ENCODE measurements around the gene TPH2.

TPH2 gene

DNA sequence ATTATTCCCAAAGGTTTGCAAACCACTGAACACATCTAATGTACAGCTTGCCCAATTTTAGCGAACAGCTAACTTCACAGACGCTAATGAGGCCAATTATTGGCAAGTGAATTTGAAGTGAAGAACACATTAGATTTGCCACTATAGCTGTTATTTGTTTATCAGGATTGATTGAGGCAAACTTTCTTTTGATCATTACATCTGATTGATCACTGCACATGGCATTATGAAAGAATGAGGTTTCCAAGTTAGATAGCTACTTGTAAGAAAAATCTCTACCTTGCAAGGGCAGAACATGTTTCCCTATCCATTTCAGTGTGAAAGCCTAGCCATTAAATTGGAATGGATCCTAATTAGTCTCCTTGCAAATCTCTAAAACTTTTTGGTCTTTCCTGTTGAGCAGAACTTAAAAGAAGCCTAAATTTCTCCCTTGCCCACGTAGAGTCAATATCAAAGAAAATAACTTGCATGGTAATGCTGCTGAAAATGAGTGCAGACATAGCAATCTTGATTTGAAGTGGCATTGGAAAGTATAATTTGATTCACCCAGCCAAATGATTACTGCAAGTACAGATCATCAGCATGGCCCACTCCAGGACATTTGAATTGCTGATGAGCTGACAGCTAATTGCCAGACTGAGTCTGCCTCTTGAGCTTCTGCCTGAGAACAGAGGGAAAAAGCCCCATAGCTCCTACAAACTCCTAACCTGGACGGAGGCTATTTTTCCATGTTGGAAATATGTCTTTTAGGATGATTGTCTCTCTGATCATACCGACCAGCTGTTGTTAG lies 98.6 kb downstream of the TPH2 start:
- DNase-seq: no peak

DNA sequence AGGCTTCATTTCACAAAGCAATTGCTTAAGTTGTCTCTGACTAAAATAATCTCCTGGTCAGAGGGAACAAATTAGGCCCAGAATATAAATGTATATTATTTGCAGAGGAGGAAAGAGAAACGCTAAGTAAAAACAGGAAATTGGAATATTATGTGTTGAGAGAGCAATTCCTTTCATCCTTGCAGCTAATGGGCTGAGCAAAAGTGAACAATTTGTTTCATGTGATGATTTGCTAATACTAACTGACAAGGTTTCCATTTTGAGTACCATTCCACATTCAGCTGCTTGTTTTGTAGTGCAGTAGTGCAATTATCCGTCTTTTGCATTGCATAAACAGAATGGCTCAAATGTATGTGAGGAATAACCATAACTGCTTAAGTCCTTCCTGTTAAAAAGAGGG lies 103.2 kb downstream of the TPH2 start:
- no peak for DNase-seq

DNA sequence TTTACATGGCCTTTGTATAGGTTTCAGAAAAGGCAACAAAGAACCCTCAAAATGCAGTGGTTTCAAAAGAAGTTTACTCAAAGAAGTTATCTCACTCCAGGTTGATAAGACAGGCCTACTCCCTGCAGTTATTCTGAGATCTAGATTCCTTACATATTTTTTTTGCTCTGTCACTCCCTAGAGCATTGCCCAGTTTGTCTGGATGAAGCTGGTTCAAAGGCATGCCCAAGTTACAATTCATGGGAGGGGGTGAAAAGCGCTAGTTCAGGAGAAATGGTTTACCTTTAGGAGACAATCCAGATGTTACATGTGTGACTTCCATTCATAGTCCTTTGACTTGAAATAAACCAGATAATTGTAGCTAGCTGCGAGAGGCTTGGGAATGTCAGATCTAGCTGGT lies 115.0 kb downstream of the TPH2 start:
- no peak for DNase-seq

DNA sequence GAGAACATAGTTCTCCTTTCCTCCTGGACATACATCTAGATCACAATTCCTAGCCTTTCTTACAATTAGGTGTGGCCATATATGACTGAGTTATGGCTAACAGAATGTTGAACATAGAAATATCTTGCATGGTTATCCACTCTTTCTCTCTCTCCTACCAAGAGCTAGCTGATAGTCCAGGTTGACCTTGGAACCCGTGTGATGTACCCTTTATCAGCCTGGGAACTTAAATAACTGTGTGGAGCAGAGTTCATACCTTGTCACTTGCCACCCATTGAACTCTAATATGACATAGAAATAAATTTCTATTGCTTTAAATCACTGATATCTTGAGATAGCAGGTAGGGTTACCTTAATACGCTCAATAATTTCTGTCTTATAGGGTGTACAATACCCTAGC lies 115.9 kb downstream of the TPH2 start:
- no peak for DNase-seq

DNA sequence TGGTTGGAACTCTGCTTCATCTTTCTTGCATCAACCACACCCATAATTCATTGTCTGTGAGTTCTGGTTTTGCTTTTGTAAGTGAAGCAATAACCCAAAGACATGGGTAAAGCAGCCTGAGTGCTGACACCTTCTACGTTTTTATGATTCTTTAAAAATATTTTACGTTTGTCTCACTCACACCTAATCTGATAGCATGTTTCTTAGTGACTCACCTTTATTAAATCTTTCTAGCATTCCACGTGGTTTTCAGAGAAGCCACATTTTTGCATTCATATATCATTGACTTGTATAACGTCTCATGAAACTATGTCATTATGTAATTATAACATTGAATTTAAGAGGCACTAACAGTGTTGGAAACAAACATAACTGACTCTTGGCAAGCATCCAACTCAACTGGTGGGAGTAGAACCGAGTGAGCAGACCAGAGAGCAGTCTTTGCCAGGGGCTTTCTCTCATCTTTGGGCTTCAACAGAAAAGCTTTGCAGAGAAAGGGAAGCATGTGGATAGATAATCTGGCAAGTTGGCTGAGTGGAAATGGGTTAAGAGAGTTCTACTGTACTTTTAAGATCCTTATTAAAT lies 118.8 kb downstream of the TPH2 start:
- no peak for DNase-seq

DNA sequence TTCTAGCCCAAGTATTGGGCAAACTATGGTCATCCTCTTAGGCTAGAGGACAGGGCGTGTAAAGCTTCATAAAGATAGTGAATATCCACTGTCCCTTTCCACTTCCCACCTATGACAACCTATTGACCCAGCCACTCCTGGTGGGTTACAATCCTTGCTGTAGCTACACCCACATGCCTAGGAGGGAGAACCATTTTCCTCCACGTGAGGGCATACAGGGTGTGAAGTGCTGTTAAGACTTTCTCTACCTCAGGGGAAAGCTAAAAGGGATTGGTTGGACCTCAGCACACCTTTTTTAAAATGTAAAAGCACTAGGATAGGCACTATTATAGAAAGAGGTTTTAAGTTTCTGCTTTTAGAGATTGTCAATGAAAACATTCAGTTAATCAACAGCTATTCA lies 124.4 kb downstream of the TPH2 start:
- DNase-seq: no peak

DNA sequence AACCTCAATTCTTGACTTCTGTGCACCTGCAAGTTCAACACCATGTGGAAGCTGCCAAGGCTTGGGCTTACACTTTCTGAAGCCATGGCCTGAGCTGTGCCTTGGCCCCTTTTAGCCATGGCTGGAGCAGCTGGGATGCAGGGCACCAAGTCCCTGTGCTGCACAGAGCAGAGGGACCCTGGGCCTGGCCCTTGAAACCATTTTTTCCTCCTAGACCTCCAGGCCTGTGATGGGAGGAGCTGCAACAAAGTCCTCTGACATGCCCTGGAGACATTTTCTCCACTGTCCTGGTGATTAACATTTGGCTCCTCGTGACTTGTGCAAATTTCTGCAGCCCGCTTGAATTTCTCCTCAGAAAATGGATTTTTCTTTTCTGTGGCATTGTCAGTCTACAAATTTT lies 132.4 kb downstream of the TPH2 start:
- DNase-seq: no peak

DNA sequence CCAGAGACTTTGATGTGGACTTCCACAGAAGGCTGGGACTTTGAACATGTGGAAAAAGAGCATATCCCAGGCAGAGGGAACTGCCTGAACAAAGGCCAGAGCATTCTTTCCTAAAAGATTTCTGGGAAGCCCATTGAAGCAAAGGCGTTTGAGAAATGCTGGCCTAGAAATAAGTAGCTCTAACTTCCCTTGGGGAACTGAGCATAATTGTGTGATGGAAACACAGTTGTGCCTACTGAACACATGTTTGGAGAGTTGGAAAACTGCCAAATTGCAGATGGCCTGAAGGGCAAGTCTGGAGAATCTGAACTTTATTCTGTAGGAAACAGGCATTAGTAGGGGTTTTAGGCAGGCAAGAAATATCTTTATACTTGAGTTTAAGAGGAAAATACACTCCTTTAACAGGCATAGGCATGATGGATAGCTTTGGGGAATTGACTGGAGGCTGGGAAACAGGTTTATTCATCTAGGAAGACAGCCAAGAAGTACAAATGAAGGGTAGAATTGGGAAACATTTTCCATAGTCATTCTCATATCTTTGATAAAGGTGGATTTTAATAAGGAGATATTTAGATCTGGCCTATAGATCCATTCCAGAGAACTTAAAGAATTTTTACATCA lies 134.1 kb downstream of the TPH2 start:
- DNase-seq: no peak

DNA sequence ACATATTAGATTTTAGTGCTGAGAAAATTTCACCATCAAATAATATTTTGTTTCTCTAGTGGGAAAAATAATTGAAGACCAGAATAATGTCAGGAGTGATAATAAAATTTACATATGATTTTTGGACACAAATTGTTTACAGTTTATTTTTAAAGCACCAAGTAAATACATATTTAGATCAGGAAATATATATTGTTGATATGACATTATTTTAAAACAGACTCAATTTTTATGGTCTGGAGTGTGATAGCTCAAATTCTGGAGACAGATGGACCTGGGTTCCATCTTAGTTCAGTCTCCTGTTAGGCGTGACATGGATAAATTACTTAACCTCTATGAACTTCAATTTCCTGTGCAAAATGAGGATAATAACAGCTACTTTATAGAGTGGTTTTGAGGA lies 135.4 kb downstream of the TPH2 start:
- DNase-seq: no peak

DNA sequence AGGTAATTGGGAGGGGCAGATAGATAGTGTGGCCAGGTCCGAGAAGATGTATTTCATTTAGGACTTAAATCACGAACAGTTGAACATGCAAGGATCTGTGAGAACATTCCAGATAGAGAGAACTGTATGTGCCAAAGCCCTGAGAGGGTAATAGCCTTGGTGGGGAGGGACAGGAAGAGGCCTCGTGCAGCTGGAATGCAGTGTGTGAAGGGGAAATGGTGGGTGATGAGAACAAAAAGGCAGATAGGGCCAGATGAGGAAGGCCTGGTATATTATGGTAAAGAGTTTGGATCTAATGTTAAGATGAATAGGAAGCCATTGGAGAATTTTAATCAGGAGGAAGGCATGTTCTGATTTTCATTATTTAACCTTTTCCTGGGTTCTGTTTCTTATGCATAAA lies 136.3 kb downstream of the TPH2 start:
- no peak for DNase-seq

DNA sequence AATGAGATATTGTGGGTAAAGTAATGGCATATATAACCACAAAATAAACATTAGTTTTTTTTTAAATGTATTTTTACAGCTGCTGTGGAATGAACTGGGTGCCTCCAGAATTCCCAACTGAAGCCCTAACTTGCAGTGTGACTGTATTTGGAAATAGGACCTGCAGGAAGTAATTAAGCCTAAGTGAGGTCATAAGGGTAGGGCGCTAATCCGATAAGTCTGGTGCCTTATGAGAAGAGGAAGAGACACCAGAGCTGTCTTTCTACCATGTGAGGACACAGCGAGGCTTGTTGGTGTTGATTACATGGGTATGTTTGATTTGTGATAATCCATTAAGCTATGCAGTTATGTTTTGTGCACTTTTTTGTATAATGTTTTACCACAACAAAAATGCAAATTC lies 136.8 kb downstream of the TPH2 start:
- DNase-seq: no peak

DNA sequence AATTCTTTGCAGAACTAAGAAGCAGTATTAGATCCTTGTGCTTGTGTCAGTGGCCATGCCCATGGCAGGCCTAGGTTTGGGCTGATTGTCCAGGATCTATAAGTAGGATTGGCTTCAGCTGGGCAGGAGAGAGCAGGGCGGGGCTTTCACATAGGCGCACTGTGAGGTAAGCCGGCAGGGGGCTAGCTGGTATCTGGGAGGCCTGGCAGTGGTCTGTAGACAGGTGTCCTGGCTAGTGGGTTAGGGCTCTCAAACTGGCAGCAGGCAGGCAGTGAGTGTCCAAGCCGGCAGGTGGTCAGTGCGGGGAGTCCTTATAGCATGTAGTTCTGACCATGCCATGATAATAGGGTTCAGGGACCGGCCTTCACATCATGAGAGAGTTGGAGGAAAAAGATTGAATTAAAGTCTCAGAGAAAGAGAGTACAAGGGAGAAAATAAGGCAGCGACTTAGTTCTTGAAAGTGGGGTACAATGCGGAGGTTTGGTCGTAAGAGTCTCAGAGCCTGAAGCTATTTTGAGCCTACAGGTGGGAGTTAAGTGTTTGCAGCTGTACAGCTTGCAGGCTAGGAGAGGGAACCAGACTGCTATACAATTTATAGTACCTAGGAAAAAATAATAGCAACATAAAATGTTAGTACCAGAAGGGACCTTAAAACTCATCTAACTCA lies 137.4 kb downstream of the TPH2 start:
- no peak for DNase-seq

DNA sequence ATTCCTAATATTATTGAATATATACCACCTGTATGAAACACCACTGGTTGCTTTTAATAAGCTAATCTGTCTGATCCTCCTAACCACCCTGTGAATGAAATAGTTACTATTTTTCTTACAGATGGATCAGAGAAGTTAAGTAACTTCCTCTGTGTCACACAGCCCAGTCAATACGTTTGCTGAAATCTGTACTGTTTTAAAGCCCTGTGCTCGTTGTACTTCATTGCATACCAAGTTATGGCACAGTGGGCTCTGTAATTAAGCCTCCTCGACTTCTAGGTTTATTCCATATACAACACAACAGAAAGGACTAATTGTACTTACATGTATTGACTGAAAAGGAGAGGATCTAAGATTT lies 137.9 kb downstream of the TPH2 start:
- no peak for DNase-seq

DNA sequence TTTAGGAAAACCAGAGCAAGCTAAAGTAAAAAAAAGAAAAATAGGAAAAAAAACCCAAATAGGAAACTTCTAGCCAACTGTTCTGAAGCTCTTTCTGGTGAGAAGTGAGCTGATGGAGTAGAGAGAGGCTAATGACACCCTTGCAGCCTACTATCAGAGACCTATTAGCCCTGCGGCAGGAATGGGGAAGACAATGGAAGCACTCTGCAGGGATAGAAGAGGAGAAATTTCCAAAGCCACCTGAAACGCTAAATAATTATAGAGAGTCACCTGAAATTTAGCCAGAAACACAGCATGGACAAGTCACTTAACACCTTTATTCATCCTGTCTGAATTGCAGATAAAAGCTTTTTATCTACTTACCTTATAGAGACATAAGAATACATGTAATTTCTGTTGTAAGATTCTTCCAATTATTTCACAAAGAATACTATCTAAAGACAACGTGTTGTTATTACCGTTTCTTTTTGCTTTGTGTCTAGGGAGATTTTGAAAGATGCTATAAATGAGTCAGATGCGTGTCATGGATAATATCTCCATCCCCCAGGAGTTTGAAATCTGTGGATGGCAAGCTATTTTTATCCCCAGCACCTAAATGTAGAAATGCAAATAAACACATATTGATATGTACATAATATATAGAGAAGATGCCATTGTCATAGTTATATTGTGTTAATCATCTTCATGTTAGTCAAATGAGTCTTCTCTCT lies 138.6 kb downstream of the TPH2 start:
- no peak for DNase-seq

DNA sequence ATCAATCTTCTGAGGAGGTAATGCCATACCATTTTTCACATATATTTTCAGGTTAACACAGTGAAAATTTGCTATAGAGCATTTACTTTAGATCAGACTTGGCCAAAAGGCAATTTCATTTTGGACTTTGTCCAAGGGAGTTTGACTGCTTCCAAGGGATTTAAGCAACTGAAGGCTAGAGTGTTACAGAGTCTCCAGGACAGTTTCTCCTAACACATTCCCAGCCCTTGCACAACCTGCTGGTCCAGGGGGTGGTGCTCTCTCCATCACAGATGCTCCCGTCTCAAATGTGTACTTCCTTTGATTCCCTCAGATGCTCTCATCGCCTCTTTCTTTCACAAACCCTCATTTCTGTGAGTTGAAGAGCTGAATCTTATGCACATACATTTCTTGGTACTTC lies 143.1 kb downstream of the TPH2 start:
- DNase-seq: no peak

All from activated gamma-delta T cell treated with Interleukin-2 at 50 U/mL for 16 hours (primary cell).